T-helper 2 cell treated with Interferon-gamma antibody and Interleukin-4, amounts not matched to agents 5 μg/mL and 100 μg/mL, for 36 hours (primary cell): Measurements from ENCODE around the gene KLHL40.
"Not testable (repeated sequence)": the region's sequence is repeated elsewhere in the genome, so short reads cannot be mapped to it uniquely, and the experiment has no call there.

Experiments used
- DNase-seq: peaks from one replicate; pipeline ENCODE4 v3.0.0; 2021; ENCODE audit warnings: low spot score
- H3K27ac Mint-ChIP-seq: one replicate; pipeline ENCODE4 v1.8.0; 2021; ENCODE audit warnings: mild to moderate bottlenecking, mixed read lengths
- H3K27me3 Mint-ChIP-seq: one replicate; pipeline ENCODE4 v1.8.0; 2021; ENCODE audit warnings: low read depth, mixed read lengths
- H3K36me3 Mint-ChIP-seq: one replicate; pipeline ENCODE4 v1.8.0; 2021; ENCODE audit warnings: low read depth, mixed read lengths
- H3K4me1 Mint-ChIP-seq: one replicate; pipeline ENCODE4 v1.8.0; 2021; ENCODE audit warnings: low read depth, mixed read lengths
- H3K4me3 Mint-ChIP-seq: one replicate; pipeline ENCODE4 v1.8.0; 2022; ENCODE audit warnings: mild to moderate bottlenecking, moderate library complexity, mixed read lengths
- H3K9me3 Mint-ChIP-seq: one replicate; pipeline ENCODE4 v1.8.0; 2021; ENCODE audit warnings: mixed read lengths

The KLHL40 gene

DNA sequence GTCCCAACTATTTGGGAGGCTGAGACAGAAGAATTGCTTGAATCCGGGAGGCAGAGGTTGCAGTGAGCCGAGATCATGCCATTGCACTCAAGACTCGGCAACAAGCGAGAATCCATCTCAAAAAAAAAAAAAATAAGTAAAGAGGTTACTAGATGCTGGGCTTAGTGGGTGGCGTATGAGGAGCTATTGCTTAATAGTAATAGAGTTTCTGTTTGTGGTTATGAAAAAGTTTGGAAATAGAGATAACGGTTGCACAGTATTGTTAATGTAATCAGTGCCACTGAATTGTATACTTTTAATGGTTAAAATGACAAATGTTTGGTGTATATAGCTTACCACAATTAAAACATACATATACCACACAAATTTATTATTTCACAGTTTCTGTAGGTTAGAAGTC lies 32.0 kb downstream of the KLHL40 start:
- no peak overlapping the region for H3K4me3 Mint-ChIP-seq
- peaks cover 7% of the 10 kb centered on the region for H3K27me3 Mint-ChIP-seq
- DNase-seq = no peak
- H3K36me3 Mint-ChIP-seq = no peaks in the 10 kb centered on the region
- H3K4me1 Mint-ChIP-seq = no peaks in the 10 kb centered on the region
- H3K9me3 Mint-ChIP-seq = no peaks in the 10 kb centered on the region
- no peak overlapping the region for H3K27ac Mint-ChIP-seq

DNA sequence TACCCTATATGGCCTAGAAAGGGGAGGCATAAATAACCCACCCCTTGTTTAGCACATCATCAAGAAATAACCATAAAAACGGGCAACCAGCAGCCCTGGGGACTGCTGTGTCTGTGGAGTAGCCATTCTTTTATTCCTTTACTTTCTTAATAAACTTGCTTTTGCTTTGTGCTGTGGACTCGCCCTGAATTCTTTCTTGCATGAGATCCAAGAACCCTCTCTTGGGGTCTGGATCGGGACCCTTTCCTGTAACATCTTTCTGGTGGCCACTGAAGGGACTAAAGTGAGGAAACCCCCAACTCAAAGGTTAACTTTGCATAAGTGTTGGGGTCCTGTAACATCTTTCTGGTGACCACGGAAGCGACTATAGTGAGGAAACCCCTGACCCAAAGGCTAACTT lies 33.0 kb downstream of the KLHL40 start:
- Mint-ChIP-seq H3K4me1 (no peaks in the 10 kb centered on the region), H3K27me3 (peaks cover 7% of the 10 kb centered on the region), H3K27ac (no peak overlapping the region), H3K4me3 (no peak overlapping the region), H3K36me3 (no peaks in the 10 kb centered on the region), H3K9me3 (no peaks in the 10 kb centered on the region)
- DNase-seq = no peak

DNA sequence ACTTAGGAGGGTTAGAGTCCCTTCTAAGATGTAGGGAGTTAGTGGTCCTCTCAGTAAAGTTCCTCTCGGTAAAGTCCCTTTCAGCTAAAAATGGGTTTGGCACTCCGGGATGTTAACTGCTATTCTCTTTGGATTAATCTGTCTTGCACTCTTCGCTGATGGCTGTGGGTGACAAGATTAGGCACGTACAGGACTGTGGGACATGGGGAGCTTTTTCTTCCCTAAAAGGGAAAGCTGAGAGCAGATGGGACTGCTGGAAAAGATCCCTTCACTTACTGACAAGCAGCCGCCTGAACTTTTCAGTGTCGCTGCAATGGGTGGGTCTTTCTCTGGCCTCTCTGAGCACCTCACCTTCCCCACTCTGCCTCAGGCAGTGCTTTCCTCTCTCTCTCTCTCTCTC lies 33.7 kb downstream of the KLHL40 start:
- Mint-ChIP-seq H3K4me1 (no peaks in the 10 kb centered on the region), H3K27ac (no peak overlapping the region), H3K36me3 (no peaks in the 10 kb centered on the region), H3K27me3 (peaks cover 7% of the 10 kb centered on the region), H3K4me3 (no peak overlapping the region), H3K9me3 (no peaks in the 10 kb centered on the region)
- no peak for DNase-seq

DNA sequence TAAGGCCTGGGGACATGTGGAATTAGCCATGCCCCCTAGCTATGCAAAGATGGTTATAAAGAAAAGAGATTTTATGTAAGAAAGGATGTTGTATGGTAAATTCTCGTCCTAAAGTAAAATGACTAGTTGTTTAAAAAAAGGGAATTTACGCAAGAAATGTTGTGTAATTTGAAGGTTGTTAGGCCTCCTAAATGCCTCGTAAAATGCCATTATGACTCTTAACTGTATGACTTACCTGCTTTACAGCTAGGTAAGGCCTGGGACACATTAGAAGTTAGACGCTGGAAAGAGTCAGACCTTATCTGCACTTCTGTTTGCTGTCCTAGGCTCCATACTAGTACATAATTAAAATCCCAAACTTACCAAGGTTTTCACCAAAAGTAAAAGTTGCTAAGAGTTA lies 34.8 kb downstream of the KLHL40 start:
- Mint-ChIP-seq H3K27me3 (peaks cover 8% of the 10 kb centered on the region), H3K4me3 (no peak overlapping the region), H3K36me3 (no peaks in the 10 kb centered on the region), H3K4me1 (no peaks in the 10 kb centered on the region), H3K27ac (no peak overlapping the region), H3K9me3 (no peaks in the 10 kb centered on the region)
- DNase-seq = no peak

DNA sequence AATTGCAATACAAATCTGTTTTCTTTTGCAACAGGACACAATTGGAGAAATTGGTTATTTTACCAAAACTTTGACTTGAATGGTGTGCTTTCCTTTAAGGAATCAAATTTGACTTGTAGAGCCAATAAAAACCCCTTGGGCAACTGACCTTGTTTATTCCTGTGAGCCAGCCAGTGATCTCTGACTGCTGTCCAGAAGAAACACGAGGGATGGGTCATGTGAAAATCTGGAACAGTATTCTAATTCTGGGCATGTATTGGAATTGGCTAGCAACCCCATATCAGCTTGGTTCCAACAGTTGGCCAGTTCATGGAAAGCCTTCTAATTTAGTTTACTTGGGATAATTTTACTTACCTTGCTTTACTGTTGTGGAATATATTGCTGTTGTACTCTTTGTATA lies 36.4 kb downstream of the KLHL40 start:
- Mint-ChIP-seq H3K4me3 (no peak overlapping the region), H3K9me3 (no peaks in the 10 kb centered on the region), H3K36me3 (no peaks in the 10 kb centered on the region), H3K4me1 (no peaks in the 10 kb centered on the region), H3K27ac (no peak overlapping the region), H3K27me3 (peaks cover 16% of the 10 kb centered on the region)
- no peak for DNase-seq

DNA sequence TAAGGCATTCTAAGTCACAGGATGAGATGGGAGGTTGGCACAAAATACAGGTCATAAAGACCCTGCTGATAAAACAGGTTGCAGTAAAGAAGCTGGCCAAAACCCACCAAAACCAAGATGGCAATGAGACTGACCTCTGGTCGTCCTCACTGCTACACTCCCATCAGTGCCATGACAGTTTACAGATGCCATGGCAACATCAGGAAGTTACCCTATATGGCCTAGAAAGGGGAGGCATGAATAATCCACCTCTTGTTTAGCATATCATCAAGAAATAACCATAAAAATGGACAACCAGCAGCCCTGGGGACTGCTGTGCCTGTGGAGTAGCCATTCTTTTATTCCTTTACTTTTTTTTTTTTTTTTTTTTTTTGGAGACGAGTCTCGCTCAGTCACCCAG lies 37.1 kb downstream of the KLHL40 start:
- not testable (repeated sequence) for H3K9me3 Mint-ChIP-seq, H3K4me1 Mint-ChIP-seq

DNA sequence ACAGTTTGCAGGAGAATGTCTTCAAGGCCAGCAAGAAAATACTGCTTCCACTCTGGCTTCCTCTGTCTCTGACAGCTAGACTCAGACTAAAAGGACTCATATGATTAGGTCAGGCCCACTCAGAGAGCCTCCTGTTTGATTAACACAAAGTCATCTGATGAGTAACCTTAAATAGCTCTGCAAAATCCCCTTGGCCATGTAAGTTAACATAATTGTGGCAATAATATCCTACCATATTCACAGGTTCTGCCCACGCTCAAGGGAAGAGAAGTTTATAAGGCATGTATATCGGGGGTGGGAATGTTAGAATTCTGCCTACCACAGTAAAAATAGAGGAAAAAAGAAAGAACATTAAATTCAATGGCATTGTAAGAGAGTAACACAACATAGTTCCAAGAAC lies 37.9 kb downstream of the KLHL40 start:
- no peaks in the 10 kb centered on the region for H3K9me3 Mint-ChIP-seq
- H3K36me3 Mint-ChIP-seq = no peaks in the 10 kb centered on the region
- no peaks in the 10 kb centered on the region for H3K4me1 Mint-ChIP-seq
- peaks cover 22% of the 10 kb centered on the region for H3K27me3 Mint-ChIP-seq
- no peak for DNase-seq
- no peak overlapping the region for H3K4me3 Mint-ChIP-seq
- H3K27ac Mint-ChIP-seq = no peak overlapping the region

More for the DNA sequence above, 37.1 kb downstream of the KLHL40 start:
- H3K27me3 Mint-ChIP-seq = peaks cover 18% of the 10 kb centered on the region
- H3K4me3 Mint-ChIP-seq, H3K36me3 Mint-ChIP-seq, H3K27ac Mint-ChIP-seq, DNase-seq: not testable (repeated sequence)

DNA sequence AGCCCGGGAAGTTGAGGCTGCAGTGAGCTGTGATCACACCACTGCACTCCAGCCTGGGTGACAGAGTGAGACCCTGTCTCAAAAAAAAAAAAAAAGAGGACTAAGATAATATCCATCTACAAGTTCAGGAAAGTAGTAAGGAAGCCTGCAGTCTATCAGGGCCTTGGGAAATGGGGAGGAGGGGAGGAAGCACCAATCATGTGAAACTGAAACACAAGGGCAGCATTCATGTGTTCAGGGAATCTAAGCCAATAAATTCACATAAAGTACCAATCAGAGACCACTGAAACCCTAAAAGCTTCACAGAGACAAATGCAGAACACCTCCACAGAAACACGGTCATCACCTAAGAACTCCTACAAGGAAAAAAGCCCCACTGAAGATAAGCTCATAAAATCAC lies 40.1 kb downstream of the KLHL40 start:
- no peak overlapping the region for H3K4me3 Mint-ChIP-seq
- no peaks in the 10 kb centered on the region for H3K4me1 Mint-ChIP-seq
- H3K27ac Mint-ChIP-seq = no peak overlapping the region
- H3K36me3 Mint-ChIP-seq = no peaks in the 10 kb centered on the region
- no peak for DNase-seq
- peaks cover 19% of the 10 kb centered on the region for H3K27me3 Mint-ChIP-seq
- no peaks in the 10 kb centered on the region for H3K9me3 Mint-ChIP-seq

DNA sequence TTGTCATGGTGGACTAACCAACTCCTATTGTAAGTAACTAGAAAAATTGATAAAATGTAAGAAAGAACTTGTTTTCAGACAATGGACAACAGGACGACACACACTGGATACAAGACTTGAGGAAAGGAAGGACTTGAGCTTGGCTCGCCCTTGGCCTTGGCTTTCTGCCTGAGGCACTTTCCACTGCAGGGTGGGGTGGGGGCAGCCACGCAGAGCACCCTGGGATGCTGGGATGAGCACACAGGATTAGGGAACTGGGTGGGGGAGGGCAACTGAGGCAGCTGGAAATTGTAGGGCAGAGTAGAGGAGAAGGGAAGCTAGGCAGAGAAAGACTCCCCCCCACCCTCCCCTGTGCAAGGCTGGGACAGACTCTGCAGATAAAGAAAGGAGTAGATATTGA lies 42.7 kb downstream of the KLHL40 start:
- Mint-ChIP-seq H3K9me3 (no peaks in the 10 kb centered on the region), H3K36me3 (no peaks in the 10 kb centered on the region), H3K4me1 (no peaks in the 10 kb centered on the region), H3K27ac (no peak overlapping the region), H3K27me3 (peaks cover 18% of the 10 kb centered on the region), H3K4me3 (no peak overlapping the region)
- DNase-seq = no peak

DNA sequence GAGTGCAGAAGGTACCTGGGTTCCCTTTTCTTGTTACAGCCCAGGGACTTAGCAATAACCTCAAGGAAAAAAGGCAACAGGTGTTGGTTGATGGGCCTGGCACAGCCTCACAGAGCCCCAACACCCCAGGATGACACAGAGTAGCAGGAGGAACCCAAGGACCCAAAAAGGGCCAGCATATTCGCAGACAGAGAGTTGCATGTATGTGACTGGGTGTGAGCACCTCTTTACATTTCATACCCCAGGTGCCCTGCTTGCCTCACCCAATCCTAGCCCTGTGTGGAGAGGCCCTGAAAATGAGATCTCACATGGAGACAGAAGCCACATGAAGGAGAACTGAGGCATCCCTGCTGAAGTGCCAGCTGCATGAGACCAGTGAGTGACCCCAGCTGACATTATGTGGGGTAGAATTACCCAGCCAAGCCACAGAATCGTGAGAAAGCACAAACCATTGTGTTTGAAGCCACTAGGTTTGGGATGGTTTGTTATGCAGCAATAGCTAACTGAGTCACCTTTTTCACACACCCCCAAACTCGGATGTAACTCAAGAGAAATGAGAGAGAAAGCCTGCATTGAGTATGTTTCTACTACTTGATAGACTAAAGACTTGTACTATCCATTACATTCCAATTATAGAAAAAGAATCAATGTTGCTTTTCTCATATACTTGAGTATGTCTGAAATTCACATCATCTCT lies 43.5 kb downstream of the KLHL40 start:
- Mint-ChIP-seq H3K4me1 (no peaks in the 10 kb centered on the region), H3K4me3 (no peak overlapping the region), H3K27ac (no peak overlapping the region), H3K36me3 (no peaks in the 10 kb centered on the region), H3K9me3 (no peaks in the 10 kb centered on the region), H3K27me3 (peaks cover 18% of the 10 kb centered on the region)
- no peak for DNase-seq

DNA sequence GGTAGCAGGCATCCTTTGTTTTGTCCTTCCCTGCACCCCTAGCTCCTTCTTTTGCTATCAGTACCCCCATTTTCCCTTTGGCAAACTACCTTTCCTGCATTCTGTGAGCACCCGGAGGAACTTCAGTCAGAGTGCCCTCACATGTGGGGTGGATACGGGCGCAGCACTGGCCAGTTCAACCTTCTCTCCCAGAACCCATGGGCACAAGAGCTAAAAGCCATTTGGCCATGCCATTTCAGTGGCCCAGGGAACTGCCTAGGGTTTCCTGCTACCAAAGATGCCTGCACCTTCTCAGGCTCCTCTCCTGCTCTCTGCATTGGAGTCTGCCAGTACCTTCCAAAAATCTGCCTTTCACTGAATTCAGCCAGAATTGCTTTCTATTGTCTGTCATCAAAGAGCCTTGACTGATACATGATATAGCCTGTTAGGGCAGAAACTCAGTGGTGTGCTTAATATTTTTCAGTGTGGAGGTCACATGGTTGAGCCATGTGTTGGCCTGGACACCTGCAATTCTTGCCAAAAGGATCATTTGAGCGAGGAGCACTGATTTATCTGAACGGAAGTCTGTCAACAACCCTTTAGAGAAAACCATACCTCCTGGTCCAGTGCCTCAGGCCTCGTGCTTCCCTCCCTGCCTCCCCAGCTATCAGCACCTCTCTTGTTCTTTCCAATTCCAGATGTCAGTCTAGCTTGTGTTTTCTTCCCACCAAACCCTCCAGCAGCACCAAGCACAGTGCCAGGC lies 44.2 kb downstream of the KLHL40 start:
- no peaks in the 10 kb centered on the region for H3K4me1 Mint-ChIP-seq
- DNase-seq = no peak
- no peaks in the 10 kb centered on the region for H3K9me3 Mint-ChIP-seq
- no peak overlapping the region for H3K4me3 Mint-ChIP-seq
- peaks cover 15% of the 10 kb centered on the region for H3K27me3 Mint-ChIP-seq
- H3K36me3 Mint-ChIP-seq = no peaks in the 10 kb centered on the region
- H3K27ac Mint-ChIP-seq = no peak overlapping the region

DNA sequence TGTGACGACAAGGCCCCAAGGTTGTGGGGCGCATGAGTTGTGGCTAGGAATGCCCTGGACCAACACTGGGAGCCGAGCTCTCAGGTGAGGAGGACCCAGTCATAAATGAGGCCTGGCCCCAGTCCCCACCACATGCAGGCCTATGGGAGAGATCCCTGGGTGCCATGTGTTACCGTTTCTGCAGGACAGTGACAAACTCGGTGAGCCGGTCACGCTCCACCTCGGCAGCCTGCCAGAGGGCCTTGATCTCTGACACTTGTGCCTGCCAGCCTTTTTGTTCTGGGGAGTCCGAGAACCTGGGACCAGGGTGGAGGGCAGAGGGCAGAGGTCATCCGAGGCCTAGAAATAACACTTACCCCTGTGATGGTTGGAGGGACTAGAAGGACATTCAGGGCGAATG lies 45.0 kb downstream of the KLHL40 start:
- H3K36me3 Mint-ChIP-seq = no peaks in the 10 kb centered on the region
- no peaks in the 10 kb centered on the region for H3K9me3 Mint-ChIP-seq
- no peak overlapping the region for H3K4me3 Mint-ChIP-seq
- DNase-seq = no peak
- H3K4me1 Mint-ChIP-seq = no peaks in the 10 kb centered on the region
- peaks cover 15% of the 10 kb centered on the region for H3K27me3 Mint-ChIP-seq
- no peak overlapping the region for H3K27ac Mint-ChIP-seq

DNA sequence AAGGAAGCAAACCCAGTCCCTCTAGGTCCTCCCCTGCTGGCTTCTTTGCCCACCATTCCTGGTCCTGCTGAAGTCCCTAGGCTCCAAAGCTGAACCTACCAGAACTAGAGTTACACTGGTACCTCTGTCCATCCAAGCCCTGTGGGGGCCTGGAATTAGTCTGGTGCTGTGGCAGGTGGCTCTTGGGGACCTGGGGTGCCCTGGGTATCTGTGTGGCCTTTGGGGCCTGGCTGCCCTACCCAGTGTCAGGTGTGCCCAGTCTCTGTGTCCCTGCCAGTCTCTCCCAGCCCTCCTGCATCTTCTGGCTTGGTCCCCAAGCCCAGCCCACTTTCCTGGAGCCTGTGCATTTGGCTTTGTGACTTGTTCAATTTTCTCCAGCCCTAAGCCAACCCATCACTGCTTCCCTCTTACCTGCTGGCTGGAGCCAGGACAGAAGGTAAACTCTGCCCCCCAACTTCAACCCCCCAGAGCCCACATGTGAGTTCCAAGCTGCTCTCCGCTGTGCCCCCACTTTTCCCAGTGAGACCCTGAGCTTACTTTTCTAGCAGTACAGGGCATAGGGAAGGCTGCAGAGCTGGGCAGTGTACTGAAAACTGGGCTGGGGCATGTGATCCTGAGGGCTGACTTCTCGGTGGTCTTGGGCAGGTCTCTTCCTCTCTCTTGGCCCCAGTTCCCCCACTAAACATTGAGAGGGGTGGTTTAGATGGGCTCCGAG lies 45.5 kb downstream of the KLHL40 start:
- H3K4me1 Mint-ChIP-seq = no peaks in the 10 kb centered on the region
- peaks cover 10% of the 10 kb centered on the region for H3K27me3 Mint-ChIP-seq
- no peak overlapping the region for H3K27ac Mint-ChIP-seq
- H3K4me3 Mint-ChIP-seq = no peak overlapping the region
- H3K36me3 Mint-ChIP-seq = no peaks in the 10 kb centered on the region
- no peak for DNase-seq
- no peaks in the 10 kb centered on the region for H3K9me3 Mint-ChIP-seq

DNA sequence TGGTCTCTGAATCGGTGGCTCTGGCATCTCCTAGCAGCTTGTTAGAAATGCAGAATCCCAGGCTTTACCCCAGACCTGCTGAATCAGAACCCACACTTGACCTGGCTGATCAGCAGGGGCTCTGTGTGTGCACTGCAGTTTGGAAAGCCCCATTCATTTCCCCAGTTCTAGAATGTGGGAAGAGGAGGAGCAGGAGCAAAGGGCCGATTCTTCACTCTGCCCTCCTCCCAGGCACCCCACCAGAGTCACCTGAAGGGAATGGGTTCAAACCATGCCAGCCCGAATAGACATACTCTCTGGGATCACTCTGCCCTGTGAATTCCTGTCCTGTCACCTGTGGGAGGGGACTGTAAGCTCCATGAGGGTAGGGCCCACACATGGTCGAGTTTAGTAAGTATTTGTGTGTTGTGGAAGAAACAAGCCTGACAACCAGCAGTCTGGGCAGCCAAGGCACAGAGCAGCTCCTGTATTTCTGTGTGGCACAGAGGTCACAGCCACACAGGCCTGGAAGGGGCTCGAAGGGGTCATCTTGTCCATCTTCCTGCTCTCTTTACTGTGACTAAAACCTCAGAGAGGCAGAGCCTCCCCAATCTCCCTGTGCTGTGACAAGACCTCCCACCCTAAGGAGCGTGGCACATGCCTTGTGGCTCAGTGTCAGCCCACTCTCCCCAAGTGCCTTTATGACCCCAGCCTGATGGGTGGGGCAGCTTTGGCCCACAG lies 46.3 kb downstream of the KLHL40 start:
- Mint-ChIP-seq H3K36me3 (no peaks in the 10 kb centered on the region), H3K27me3 (peaks cover 6% of the 10 kb centered on the region), H3K9me3 (no peaks in the 10 kb centered on the region), H3K27ac (no peak overlapping the region), H3K4me1 (no peaks in the 10 kb centered on the region), H3K4me3 (no peak overlapping the region)
- DNase-seq = no peak
